Middle frontal gyrus (tissue), 1 donor: Measurements from ENCODE around the gene MAST3.

ENCODE experiments used
- DNase-seq: peaks from one replicate; pipeline ENCODE4 v3.0.0-alpha.2; 2015; ENCODE audit warnings: low spot score; ENCODE audit errors: extremely low spot score

The MAST3 gene

DNA sequence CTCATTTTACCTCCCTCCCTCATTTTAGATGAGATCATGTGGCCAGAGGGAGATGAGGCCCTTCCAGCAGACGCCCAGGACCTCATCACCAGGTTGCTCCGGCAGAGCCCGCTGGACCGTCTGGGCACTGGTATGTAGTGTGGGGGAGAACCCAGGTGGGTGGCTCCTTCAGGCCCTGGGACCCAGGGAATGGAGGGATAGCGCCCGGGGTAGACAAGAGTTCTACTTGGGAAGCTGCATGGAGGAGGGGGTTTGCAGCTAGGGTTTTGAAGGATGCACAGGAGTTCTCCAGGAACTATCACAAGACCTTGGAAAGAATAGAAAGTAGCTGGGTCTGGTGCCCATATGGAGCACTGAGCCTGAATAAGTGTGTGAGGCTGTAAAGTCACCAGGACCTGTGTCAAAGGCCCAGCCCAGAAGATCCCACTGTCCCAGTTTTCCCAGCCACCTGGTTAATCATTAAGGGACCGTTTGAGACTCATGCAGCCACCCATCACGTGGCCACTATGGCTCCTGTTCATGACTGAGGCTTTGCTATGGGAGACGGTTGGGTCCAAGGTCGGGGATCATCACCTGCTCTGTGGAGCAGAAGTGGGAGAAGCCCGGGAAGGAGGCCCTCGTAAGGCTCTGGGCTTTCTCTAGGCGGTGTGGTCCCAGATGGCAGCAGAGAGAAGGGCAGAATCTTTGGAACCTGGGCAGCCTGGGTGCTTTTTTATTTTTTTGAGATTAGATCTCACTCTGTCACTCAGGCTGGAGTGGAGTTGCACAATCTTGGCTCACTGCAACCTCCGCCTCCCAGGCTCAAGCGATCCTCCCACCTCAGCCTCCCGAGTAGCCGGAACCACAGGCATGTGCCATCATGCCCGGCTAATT lies 38.4 kb downstream of the MAST3 start:
- DNase-seq: no peak

- no peak for DNase-seq
These were observed 39.7 kb downstream of the MAST3 start for GRCh38 chr19:18137242-18137641.

DNA sequence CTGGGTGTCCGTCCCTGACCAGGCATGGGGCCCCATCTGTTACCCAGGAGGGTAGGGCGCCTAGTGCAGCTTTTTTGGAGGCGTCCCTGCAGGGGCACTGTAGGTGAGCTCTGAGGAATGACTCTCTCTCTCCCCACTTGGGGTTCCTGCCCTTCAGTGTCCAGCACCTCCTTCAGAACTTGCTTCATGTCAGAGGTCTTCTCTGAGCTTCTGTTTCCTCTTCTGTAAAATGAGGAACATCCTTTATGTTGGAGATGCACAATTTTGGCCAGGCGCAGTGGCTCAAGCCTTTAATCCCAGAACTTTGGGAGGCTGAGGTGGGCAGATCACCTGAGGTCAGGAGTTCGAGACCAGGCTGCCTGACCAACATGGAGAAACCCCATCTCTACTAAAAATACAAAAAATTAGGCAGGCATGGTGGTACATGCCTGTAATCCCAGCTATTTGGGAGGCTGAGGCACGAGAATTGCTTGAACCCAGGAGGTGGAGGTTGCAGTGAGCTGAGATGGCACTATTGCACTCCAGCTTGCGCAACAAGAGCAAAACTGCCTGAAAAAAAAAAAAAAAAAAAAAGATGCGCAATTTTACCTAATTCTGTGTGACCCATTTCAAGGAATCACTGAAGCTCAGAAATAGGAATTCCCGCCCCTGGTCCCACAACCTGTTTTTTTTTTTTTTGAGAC lies 40.2 kb downstream of the MAST3 start:
- no peak for DNase-seq

DNA sequence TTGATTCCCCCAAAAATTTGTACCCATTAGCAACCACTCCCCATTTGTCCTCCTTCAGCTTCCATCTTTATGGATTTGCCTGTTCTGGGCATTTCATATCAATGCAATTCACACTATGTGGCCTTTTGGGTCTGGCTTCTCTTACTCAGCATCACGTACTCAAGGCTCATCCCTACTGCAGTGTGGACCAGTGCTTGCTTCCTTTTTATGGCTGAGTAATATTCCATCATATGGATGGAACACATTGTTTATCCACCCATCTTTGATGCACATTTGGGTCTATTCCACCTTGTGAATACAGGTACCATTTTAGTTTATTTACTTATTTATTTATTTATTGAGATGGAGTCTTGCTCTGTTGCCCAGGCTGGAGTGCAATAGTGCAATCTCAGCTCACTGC lies 42.9 kb downstream of the MAST3 start:
- DNase-seq: no peak

- DNase-seq: no peak
These were observed 43.5 kb downstream of the MAST3 start for GRCh38 chr19:18141031-18141430.

GRCh38 chr19:18143902-18144301 lies 46.3 kb downstream of the MAST3 start:
- DNase-seq: no peak

- no peak for DNase-seq
These were observed 46.8 kb downstream of the MAST3 start for GRCh38 chr19:18144361-18144760.

- no peak for DNase-seq
These were observed 47.3 kb downstream of the MAST3 start for GRCh38 chr19:18144906-18145305.

- no peak for DNase-seq
These were observed 47.9 kb downstream of the MAST3 start for GRCh38 chr19:18145391-18145999.

GRCh38 chr19:18147396-18147795 lies 49.8 kb downstream of the MAST3 start:
- no peak for DNase-seq

GRCh38 chr19:18149596-18149975 lies 52.0 kb downstream of the MAST3 start:
- DNase-seq: no peak

DNA sequence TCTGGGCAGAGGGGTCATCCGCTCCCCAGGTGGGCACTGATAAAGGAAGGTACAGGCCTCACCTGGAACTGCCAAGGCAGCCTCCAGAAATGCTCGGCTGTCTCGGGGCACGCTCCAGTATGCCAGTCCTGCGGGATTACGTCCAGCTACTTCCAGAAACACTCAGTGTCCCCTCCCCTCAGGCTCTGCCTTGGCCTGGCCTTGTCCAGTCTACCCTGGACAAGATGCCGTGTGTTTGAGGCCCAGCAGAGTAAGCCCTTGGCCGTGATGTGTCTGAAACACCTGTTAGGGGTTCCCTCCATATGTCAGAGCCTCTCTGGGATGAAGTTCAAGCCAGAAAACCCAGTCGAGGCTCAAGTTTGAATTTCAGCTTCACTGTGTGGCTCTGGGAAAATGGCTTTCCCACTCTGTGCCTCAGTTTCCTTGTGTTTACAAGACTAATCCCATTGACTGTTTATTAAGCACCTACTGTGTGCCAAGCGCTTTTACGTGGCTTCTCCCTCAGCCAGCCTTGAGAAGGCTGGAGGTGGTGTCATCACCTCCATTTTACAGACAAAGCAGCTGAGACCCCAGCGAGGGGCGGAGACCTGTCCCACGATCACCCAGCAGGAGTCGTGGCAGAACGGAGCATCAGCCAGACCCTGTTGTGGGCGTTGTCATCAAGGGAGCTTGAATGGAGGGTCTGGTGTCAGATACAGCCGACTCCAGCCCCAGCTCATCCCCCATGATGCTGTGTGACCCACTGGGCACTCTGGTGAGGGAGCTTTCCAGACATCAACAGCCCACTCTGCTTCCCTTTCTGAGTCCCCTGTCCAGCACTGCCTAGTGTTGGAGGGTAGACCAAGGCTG lies 53.4 kb downstream of the MAST3 start:
- no peak for DNase-seq

DNA sequence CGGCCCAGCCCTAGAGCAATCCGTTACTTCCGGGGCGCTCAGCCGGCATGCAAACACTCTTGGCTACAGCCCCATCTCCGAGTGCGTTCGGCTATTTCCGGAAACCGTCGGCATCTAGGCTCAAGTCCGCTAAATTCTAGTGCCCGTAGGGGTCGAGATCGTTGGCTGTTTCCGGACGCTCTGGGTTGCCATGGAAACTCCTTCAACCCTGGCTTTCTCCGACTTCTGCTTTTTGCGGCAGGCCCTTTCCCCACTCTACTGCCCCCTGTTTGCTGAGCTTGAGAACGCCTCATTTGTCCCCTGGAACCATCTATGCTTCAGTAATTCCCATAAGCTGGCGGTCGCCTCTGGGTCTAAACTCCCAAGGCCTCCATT lies 54.9 kb downstream of the MAST3 start:
- peak; percentile 94 for DNase-seq

DNA sequence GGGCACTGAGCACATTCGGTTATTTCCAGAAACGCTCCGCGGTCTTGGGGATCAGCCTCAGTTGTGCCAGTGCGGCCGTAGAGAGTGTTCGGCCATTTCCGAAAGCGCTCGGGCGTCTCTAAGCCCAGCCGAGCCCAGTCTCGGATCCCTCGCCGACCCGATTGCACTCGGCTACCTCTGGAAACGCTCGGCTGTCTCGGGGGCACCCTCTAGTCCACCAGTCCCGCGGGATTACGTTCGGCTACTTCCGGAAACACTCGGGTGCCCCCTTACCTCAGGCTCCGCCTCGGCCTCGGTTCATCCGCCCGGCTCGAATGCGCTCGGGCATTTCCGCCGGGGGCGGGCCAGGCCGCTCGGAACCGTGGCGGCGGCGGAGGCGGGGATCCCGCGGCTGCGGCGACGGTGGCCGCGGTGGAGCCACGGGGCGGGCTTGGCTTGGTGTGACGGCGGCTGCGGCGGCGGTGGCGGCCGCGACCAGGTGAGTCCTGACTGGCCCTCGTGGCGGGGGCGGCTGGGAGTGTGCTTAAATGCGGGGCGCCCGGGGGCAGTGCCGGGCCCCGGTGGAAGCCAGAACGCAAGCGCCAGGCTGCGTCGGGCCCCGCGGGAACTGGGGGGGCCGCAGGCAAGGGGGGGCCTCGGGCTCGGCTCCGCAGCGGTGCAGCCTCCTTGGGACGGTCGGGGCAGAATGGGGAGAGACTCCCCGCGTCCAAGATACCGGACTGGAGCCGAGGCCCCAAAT lies 55.4 kb downstream of the MAST3 start, which contains the start of gene PIK3R2:
Gene PIK3R2, plus strand, starts transcription at position 347 of the 739 bp plus-strand sequence. CDS start 2,717 bp downstream, outside the sequence.
- peak; percentile 99 for DNase-seq

- DNase-seq: no peak
These were observed 56.1 kb downstream of the MAST3 start for GRCh38 chr19:18153556-18154134.

- DNase-seq: no peak
These were observed 57.8 kb downstream of the MAST3 start for GRCh38 chr19:18155095-18156087.

GRCh38 chr19:18156268-18156667 lies 58.7 kb downstream of the MAST3 start:
- no peak for DNase-seq

- peak; percentile 50 for DNase-seq
These were observed 59.4 kb downstream of the MAST3 start for GRCh38 chr19:18156841-18157464.
